HTERT RPE-1 (cell line): ENCODE results near the gene TMEM47.

Experiments used
- in situ Hi-C: fragments of 300-500 bp; cut with MboI; formaldehyde crosslinking; loops from 4 replicates; pipeline ENCODE4 v1.14.3; 2020; ENCODE audit warnings: low sequenced_read_pairs

The TMEM47 gene

DNA sequence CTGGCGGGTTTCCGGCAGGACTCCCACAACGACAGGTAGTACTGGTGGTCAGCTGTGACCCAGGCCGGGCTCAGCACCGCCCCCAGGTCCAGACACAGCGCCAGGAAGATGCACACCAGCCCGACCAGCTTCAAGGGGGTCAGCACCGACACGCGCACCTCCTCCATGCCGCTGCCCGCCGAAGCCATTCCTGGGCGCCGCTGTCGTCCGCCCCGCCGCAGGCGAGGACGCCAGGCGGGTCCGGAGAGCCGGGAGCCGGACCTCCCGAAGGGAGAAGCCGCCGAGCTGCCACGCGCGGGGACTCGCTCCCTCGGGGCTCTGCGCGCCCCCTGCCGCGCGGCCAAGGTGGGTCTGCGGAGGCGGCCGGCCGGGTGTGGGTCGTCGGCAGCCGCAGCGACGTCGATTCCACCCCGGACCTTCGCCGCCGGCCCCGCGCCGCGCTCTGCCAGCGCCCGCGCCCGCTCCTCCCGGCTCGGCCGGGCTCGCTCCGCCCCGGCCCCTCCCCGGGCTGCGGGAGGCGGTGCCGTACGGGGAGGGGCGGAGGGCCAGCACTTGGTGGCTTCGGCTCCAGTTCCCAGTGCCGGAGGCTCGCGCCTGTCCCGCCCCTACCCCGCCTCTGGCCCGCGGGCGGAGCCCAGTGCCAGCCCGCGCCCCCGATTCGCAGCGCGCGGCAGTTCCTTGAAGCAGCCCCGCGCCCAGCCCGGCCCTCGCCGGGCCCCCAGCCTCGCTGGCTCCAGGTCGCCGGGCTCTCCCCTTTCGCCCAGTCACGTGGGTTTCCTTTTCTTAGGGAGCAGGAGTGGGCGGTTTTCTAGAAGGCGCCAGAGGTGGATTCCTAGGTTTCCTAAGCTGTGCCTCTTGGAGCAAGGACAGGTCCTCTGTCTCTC is at the start of gene TMEM47:
Gene TMEM47, minus strand, starts transcription at position 444 of the 884 bp plus-strand sequence. Its CDS starts 256 bp downstream, at position 188.
- in situ Hi-C loops, result no loop called here

DNA sequence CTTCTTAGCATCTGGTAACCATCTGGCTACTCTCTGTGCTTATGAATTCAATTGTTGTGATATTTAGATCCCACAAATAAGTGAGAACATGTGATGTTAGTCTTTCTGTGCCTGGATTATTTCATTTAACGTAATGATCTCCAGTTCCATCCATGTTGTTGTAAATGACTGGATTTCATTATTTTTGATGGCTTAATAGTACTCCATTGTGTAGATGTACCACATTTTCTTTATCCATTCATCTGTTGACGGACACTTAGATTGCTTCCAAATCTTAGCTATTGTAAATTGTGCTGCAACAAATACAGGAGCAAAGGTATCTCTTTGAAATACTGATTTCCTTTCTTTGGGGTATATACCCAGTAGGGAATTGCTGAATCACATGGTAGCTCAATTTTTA is 30.0 kb upstream of the TMEM47 start:
- in situ Hi-C loops, result no loop called here

DNA sequence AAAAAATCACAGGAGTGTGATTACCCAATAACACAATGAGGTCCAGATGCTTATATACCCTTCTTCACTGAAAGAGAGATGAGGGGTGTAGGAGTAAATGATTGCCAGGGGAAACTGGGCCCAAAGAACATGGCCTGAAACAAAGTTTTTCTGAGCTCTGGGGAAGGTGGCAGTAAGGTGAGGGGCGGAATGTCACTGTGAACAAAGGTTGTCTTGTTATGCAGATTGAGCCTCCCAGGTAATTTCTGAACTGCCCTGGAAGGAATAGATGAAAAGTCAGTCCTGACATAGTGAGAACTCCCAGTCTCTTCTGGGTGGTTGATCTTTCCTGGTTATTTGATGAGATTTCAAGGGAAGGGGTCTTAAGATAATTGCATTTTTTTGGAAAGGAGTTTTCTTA is 2.5 kb upstream of the TMEM47 start:
- in situ Hi-C loops, result no loop called here

DNA sequence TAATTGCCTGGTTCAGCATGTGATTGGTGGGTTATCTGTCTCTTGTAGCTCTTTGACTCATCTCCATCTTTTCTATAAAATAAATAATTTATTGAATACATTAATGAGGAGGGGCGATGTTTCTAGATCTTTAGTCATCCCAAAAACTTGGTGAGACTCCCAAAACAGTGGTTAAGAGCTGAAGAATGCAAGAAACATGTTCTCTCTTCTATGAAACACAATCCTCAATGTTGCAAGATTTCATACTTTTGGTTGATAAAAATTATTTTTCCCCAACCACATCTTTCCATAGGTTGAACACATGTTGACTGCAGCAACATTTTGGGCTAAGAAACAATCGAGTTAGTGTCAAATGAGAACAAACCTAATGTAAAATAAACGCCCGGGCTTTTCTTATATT is 1.2 kb upstream of the TMEM47 start:
- in situ Hi-C loops, result no loop called here

DNA sequence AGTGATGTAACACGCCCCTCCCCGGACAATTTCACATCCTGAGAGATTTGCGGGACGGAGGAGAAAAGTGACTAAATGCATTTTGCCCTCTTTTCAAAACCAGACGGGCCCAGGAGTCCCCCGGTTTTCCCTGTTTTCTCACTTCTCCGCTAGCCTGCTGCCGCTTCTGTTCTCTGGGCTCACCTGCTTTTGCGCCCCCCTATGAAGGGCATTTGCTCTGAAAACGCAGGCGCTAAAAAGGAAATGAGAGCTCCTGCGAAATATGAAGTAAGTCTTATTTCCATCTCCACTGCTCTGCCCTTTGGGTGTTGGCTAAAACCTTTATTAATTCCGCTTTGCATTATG is 613 bp upstream of the TMEM47 start:
- in situ Hi-C loops, result no loop called here

DNA sequence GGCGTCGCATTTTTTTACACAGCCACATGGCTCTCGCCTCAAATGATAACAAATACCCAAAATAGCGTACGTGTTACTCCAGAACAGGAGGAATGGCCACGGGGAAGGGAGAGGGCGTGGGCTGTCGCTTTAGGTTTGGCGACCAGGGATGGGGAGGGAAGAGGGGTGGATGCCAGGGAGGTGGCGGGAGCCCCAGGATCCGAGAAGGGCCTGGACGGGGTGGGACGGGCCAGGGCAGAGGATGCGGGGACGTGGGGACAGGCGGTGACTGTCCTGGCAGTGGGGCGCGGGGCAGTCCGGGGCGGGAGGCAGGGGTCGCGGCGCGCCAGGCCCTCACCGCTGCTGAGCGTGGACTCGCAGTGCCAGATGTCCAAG is 631 bp downstream of the TMEM47 start:
- in situ Hi-C loops, result no loop called here

DNA sequence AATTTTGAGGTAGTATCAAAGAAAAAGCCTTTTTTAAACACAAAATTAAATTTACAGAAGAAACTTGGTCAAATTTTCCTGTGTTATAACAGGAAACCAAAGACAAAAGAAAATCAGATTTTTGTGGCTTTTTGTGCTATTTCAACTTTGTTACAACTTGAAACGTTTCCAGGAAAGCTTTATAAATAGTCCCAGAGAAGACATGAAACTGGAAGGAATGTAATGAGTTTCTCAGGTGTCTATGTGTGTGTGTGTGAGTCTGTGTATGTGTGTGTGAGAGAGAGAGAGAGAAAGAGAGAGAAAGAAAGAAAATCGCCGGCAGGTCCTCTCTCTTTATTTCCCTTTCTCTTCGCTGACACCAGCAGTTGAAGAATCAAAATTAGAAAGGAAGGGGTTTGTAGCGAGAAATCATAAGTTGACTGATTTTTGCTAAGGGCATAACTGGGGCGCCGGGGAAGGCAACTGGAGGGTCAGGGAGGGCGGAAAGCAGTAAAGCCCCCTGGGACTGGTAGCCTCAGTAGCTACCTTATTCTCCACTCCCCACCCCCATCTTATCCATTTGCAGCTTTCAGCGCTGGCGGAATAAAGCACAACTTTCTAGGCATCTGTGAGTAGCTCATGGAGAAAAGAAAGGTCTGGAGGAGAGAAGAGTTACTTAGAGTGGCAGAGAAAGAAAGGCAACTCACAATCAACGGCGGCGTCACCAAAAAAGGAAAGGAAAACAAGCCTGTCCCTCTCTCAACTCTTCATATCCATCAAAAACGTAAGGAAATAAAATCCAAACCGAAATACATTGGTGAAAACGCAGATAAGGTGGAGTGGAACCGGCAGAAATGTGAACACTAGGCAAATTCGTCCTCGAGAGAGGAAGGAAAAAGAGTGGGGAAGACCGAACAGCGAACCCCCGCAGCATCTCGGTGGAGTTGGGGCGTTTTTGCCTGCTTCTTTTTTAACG is 1.3 kb downstream of the TMEM47 start:
- in situ Hi-C loops, result no loop called here

DNA sequence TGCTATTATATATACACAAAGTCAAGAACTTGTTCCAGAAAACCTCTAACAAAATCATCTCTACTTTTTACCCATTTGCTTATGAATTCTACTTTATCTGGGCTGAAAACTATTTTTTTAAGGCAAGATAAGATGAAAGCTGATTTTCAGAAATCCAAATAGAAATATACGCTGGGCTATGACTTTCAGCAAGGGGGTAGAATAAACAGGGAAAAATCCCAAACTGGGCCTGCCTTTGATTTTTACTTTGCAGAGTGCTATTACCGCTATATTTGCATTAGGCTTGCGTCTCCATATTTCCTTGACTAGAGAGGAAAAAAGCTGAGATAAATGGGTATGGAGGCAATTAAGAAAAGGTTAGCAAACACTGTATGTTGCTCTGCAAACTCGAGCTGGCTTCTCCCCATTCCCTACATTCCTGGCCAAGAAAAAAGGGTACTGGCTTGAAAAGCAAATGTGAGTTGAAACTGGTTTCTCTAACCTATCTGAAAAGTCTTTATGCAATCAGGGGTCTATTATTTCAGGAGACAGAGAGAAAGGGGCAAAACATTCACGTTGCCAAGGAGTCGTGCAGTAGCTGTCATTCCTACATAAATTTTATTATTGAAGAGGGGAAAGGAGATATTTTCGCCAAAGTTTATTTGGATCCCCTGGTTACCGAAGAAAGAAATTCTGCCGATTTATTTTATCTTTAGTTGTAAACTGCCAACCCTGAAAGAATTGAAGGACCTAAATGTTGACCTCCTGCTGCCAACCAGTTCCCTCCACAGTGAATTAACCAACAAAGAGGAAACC is 2.2 kb downstream of the TMEM47 start:
- in situ Hi-C loops, result no loop called here

DNA sequence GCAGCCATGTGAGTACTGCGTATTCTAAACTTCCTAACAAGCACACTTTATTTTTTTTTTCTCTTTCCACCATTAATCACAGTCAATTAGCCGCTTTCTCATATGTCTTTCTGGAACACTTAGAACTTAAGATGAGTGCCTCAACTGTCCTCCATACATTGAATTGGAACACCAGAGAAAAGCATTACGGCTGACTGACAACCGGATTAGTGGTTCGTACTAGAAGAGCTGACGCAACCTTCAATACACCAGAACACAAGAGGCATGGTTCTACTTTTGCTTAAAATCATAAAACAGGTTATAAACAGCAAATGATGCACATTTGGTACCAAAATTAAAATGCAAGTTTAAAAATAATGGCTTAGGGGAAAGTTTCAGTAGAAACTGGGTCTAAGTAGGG is 3.3 kb downstream of the TMEM47 start:
- in situ Hi-C loops, result no loop called here

DNA sequence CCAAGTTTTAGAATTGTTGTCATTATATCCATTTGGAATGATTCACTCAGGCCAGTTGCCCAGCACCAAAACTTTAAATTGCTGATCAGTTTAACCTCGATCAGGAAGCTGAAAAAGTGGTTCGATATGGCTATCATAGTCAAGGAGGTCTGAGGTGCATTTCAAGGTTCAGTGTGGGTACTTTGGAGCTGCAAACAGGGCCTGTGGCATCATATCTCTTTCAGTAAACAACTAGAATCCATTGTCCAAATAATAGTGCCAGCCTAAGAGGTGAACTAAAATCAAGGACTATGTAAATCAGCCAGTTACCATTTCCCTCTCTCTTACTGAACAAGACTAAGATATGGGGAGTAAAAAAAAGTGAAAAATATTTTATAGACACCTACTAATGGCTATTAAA is 14.2 kb downstream of the TMEM47 start:
- in situ Hi-C loops, result no loop called here

DNA sequence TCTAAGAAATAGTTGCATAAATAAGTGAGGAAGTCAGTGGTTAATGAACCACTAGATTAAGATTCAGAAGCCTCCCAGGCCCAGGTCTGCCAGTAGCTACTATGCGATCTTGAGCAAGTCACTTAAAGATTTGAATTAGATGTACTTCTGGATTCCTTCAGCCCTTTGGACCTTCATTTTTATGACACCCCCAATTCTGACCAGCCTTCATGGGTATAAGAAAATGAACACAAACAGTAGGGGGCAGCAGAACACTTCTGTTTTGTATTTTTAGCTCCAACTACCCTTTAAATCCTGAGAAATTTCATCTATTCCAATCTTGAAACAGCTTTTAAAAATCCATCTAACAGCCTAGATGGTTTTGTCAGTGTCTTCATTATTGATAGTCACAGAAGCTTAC is 19.0 kb downstream of the TMEM47 start:
- in situ Hi-C loops, result no loop called here

DNA sequence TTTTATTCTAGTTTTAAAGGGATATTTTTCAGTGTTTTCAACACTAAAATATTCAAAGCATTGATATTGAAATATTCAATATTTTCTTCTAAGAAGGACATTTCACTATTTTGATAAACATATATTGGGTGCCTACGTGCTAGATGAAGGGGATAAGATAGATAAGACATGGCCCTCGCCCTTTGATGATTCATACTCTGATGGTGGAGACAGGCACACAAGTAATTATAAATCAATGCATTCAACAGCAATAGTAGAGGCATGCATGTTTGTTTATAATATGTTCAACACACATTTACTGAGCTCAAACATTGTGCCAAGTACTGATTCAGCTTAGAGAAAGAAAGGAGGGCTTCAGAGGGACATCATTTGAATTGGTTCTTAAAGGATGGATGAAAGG is 22.7 kb downstream of the TMEM47 start:
- in situ Hi-C loops, result no loop called here

DNA sequence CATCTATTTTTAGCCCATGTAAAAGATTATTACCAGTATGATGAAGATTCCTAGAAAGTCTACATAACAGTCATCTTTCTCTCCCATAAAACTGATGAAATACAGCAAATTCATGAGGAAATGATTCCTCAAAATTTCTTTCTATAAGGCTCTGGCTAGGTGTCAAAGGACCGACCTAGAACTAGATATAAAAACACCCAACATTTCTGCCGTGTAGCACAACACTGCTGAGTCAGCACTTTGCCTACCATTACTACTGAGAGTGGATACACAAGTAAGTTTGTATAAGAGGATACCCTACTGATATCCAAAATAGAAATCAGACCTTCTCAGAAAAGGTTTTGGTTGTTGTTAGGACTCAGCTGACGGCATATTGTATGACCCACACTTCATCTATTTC is 24.7 kb downstream of the TMEM47 start:
- in situ Hi-C loops, result no loop called here

DNA sequence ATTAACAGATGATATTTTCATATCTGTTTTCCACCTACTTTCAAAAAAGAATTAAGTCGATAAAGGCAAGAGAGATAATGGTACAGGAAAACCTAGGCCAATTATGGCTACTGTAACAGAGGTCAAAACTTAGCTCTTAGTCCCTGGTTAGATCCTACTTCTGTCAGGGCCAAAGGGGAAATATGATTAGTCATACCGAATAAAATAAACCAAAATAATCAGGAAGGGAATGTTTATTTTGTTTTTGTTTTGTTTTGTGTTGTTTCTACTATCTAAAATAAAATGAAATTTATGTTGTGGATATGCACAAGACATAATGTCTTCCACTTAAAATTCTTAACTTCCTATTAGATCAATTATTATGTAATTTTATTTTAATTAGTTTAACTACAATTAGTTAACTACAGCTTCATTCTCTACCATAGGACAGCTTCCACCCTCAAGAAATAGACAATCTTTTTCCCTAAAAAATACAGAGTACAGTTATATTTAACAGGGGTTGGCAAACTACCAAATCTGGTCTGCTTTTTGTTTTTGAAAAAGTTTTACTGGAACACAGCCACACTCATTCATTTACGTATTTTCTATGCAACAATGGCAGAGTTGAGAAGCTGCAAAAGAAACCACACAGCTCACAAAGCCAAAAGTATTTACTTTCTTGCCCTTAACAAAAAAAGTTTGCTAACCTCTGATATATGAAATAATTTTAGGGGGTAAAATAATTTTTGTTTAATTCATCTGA is 25.4 kb downstream of the TMEM47 start:
- in situ Hi-C loops, result no loop called here

DNA sequence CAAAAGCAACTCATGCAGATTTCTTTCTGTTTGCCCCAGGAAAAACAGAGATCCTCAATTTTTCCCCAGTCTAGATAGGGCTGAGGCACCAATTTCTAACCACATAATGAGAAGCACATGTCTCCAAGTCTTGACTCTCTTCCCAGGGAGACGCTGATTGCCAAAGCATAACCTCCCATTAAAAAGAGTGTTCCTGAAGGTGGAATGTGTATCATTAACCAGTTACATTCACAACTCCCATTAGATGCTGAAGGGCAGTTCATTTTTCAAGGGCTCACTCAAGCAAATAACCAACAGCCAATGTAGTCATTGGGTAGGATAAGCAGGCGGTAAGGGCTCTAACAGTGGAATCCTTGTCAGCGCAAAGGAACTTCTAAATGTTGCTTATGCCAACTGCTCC is 27.5 kb downstream of the TMEM47 start:
- in situ Hi-C loops, result no loop called here

DNA sequence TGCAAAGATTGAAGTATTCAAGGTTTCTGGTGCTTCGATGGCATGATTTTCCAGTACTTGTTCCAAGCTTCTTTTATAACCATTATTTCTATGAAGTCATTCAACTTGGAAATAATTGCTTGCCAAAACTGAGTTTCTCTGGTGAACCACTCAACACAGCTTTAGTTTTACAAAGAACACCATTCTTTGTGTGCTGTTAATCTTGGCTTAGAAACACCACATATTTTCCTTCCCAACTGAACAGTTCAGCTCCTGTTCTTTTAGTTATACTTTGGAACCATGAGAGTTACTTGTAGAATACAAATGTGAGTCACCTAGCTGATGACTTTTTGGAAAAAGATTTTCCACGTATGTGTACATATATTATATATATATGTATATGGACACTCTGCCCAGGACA is 32.7 kb downstream of the TMEM47 start:
- in situ Hi-C loops, result no loop called here

DNA sequence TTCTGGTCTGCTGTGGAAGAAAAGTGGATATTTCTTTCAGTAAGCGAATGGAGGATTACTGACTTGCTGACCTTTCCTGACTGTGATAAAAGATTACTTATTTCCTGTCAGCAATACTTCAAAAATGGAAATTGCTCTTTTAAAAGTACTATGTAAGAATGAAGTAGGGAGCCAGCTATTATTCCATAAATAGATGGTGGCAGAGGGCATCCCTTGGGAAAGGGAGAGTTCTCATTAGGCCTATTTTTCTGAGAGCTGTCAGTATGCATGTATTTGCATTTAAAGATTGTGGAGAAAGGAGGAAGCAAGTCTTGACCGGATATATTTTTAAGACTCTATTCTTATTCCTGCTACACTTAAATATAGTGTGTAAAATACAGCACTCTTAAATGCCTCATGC is 37.2 kb downstream of the TMEM47 start:
- in situ Hi-C loops, result no loop called here

DNA sequence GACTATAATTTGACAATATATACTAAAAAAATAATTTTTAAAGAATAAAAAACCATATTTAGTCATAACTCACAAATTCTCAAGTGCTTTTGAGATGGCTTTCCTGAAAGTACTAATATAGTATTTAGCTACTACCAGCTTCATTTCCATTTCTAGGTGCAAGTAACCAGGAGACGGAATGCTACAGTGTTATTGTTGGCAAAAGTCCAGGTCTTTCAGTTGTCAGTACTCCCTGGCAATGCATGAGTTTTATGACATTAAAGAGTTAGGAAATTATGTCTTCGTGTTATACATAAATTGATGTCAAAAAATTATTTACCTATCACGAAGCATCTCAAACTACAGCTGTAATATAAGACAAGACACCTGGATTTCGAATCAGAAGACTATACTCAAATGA is 45.0 kb downstream of the TMEM47 start:
- in situ Hi-C loops, result no loop called here

DNA sequence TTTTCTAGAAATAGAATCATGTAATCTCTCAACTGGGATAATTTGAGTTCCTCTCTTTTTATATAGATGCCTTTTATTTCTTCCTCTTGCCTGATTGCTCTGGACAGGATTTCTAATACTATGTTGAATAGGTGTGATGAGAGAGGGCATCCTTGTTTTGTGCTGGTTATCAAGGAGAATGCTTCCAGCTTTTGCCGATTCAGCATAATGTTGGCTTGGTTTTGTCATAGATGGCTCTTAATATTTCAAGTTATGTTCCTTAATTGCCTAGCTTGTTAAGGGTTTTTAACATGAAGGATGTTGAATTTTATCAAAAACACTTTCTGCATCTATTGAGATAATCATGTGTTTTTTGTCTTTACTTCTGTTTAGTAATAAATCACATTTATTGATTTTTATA is 58.7 kb downstream of the TMEM47 start:
- in situ Hi-C loops, result no loop called here

DNA sequence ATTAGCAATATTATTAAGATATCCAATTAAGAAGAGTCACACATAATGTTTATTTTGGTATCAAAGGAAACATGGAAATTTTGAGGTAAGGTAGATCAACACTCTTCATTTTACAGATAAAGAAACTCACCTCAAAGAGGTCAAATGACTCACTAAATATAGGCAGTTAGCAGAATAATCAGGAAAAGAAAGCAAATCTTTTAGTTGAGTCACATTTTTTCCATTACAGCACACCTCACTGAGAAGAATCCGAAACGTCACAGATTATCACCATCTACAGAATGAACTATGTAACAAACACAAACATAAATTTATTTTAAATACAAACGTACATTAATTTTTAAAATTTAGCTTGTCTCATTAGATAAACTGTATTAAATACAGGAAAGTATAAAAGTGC is 70.1 kb downstream of the TMEM47 start:
- in situ Hi-C loops, result no loop called here
